Mesothelial cell of epicardium (in vitro differentiated cells): ENCODE data around the gene IDUA. TPM values are rescaled to one million over a fixed set of nuclear protein-coding genes. Genes with fewer than 3 reads are reported as not detected.

Experiments
- DNase-seq, 2 experiments: peaks; one replicate each; pipeline ENCODE4 v3.0.0; 2021; ENCODE audit warnings: low spot score in 2 of 2; ENCODE audit not compliant: unreplicated experiment in 2 of 2
- H3K27ac Mint-ChIP-seq: 2 replicates; pipeline ENCODE4 v1.8.0; 2021; ENCODE audit warnings: mixed read lengths
- H3K27me3 Mint-ChIP-seq: 2 replicates; pipeline ENCODE4 v1.8.0; 2021; ENCODE audit warnings: low read depth, mixed read lengths
- H3K36me3 Mint-ChIP-seq: 2 replicates; pipeline ENCODE4 v1.8.0; 2021; ENCODE audit warnings: mixed read lengths
- H3K4me1 Mint-ChIP-seq: 2 replicates; pipeline ENCODE4 v1.8.0; 2021; ENCODE audit warnings: mixed read lengths
- H3K4me3 Mint-ChIP-seq: 2 replicates; pipeline ENCODE4 v1.8.0; 2021; ENCODE audit warnings: mild to moderate bottlenecking, moderate library complexity, mixed read lengths
- H3K9me3 Mint-ChIP-seq: 2 replicates; pipeline ENCODE4 v1.8.0; 2021; ENCODE audit warnings: mixed read lengths
- CTCF ChIP-seq: fragments of 200-600 bp; sonication (generic); IDR thresholded peaks from one replicate; pipeline ENCODE4 v1.5.0; 2021; ENCODE audit warnings: antibody characterized with exemption; ENCODE audit not compliant: unreplicated experiment
- total RNA-seq: library from RNA; stranded (reverse); gene quantifications from 3 replicates; pipeline ENCODE4 v1.2.1, GENCODE V29; 2021

IDUA gene
- total RNA-seq, 1 donor from 2014 or later, result 68.6 TPM

DNA sequence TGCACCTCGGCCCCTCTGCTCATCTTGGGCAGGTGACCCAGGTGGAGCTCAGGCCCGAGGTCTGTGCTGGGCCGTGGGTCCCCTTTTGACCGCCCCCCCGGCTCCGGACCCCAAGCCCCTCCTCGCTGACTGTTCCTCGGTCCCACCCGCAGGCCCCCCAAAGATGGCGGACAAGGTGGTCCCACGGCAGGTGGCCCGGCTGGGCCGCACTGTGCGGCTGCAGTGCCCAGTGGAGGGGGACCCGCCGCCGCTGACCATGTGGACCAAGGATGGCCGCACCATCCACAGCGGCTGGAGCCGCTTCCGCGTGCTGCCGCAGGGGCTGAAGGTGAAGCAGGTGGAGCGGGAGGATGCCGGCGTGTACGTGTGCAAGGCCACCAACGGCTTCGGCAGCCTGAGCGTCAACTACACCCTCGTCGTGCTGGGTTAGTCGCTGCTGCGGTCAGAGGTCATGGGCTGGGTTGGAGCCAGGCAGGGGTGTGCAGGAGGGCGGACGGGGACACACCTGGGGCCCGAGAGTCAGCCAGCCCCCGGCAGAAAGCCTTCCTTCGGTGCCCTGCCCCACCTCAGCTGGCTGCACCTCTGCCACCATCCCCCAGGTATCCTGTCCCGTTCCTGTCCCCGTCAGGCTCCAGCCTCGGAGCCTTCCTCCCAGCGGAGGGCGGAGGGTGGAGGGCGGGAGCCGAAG lies 35.4 kb downstream of the IDUA start:
- TF ChIP-seq CTCF, result no peak
- H3K9me3 Mint-ChIP-seq, result no peaks in the 10 kb centered on the region
- no peak overlapping the region for H3K4me3 Mint-ChIP-seq
- H3K36me3 Mint-ChIP-seq, result peaks cover 7% of the 10 kb centered on the region
- no peaks in the 10 kb centered on the region for H3K27me3 Mint-ChIP-seq
- no peak overlapping the region for H3K27ac Mint-ChIP-seq
- H3K4me1 Mint-ChIP-seq, result peaks cover 11% of the 10 kb centered on the region
- no peak for DNase-seq

- Mint-ChIP-seq H3K36me3 (peaks cover 7% of the 10 kb centered on the region), H3K27me3 (no peaks in the 10 kb centered on the region), H3K27ac (no peak overlapping the region), H3K4me1 (peaks cover 11% of the 10 kb centered on the region), H3K9me3 (no peaks in the 10 kb centered on the region), H3K4me3 (no peak overlapping the region)
- no peak for DNase-seq
- TF ChIP-seq CTCF, result no peak
Measured at GRCh38 chr4:1022739-1023066, 35.9 kb downstream of the IDUA start.

- no peak for DNase-seq
- Mint-ChIP-seq H3K4me1 (peaks cover 11% of the 10 kb centered on the region), H3K9me3 (no peaks in the 10 kb centered on the region), H3K27ac (no peak overlapping the region), H3K4me3 (no peak overlapping the region), H3K36me3 (peaks cover 7% of the 10 kb centered on the region), H3K27me3 (no peaks in the 10 kb centered on the region)
- no peak for TF ChIP-seq CTCF
Measured at GRCh38 chr4:1023075-1023640, 36.3 kb downstream of the IDUA start.

DNA sequence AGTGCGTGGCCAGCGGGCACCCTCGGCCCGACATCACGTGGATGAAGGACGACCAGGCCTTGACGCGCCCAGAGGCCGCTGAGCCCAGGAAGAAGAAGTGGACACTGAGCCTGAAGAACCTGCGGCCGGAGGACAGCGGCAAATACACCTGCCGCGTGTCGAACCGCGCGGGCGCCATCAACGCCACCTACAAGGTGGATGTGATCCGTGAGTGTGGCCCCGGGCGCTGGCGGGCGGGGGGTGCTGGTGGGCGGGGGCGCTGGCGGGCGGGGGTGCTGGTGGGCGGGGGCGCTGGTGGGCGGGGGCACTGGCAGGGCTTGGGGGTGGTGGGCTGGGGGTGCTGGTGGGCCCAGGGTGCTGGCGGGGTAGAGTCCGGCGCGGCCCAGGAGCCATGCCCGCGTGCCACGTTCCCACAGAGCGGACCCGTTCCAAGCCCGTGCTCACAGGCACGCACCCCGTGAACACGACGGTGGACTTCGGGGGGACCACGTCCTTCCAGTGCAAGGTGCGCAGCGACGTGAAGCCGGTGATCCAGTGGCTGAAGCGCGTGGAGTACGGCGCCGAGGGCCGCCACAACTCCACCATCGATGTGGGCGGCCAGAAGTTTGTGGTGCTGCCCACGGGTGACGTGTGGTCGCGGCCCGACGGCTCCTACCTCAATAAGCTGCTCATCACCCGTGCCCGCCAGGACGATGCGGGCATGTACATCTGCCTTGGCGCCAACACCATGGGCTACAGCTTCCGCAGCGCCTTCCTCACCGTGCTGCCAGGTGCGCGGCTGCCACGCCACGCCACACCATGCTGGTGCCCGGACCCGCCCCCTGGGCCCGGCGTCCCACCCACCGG lies 37.3 kb downstream of the IDUA start:
- no peak for DNase-seq
- TF ChIP-seq CTCF, result no peak
- H3K4me3 Mint-ChIP-seq, result no peak overlapping the region
- H3K4me1 Mint-ChIP-seq, result peaks cover 7% of the 10 kb centered on the region
- peaks cover 7% of the 10 kb centered on the region for H3K36me3 Mint-ChIP-seq
- H3K9me3 Mint-ChIP-seq, result no peaks in the 10 kb centered on the region
- H3K27me3 Mint-ChIP-seq, result no peaks in the 10 kb centered on the region
- H3K27ac Mint-ChIP-seq, result no peak overlapping the region

- Mint-ChIP-seq H3K27me3 (no peaks in the 10 kb centered on the region), H3K36me3 (peaks cover 7% of the 10 kb centered on the region)
- no peak for TF ChIP-seq CTCF
Measured at GRCh38 chr4:1024882-1025545, 38.2 kb downstream of the IDUA start.

More at GRCh38 chr4:1024882-1025545, 38.2 kb downstream of the IDUA start:
- Mint-ChIP-seq H3K27ac (no peak overlapping the region), H3K4me1 (peaks cover under 1% of the 10 kb centered on the region), H3K4me3 (no peak overlapping the region), H3K9me3 (no peaks in the 10 kb centered on the region)
- DNase-seq, result no peak
